ENCODE results near the gene AMPD1. TPM values are rescaled to one million over a fixed set of nuclear protein-coding genes. Genes with fewer than 3 reads are reported as not detected.

AMPD1 gene
- total and polyA plus RNA-seq, 10 of the 15 experiments (the other 5 are each of a cell fraction or from before 2014, with no cell fraction given): 0.12 to 0.30 (median 0.14) TPM; not detected in 7

DNA sequence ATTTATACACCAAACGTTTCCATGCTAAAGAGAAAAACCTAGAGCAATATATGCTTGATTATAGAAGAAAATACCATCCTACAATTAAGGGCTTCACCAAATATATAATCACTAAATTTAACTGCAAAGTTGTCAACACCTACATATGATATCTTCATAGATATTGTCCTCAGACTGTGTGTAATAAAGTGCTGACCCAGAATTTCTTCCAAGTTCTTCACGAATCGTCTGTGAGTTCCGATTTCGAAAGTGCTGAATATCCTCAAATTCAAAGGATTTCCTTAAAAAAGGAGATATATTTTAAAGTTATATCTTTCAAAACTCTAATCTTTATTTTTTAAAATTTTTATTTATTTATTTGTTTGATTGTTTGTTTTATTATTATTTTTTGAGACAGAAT, 72.0 kb downstream of the AMPD1 start:
- H3K9me3 ChIP-seq (replicated peaks; ENCODE audit: control insufficient read depth, insufficient read depth, low read length): no peaks in the 10 kb centered on the region
- H3K27ac ChIP-seq (ENCODE audit: control insufficient read depth, insufficient read depth): no peak overlapping the region
- no peaks in the 10 kb centered on the region for H4K20me1 ChIP-seq (ENCODE audit: control insufficient read depth, insufficient read depth)
- no peaks in the 10 kb centered on the region for H3K79me2 ChIP-seq (ENCODE audit: control insufficient read depth, insufficient read depth, low read length)
- no peak for FAIRE-seq
- H3K36me3 ChIP-seq (ENCODE audit: control insufficient read depth in 2 of 2, insufficient read depth in 2 of 2, low read length in 1 of 2): no peaks in the 10 kb centered on the region
- WGBS (ENCODE audit: insufficient coverage, insufficient replicate concordance, low lambda C conversion rate, missing lambda C conversion rate): 79% methylated on average over 5 of the region's 5 CpGs
- H3K4me3 ChIP-seq: no peak overlapping the region
- no peak overlapping the region for H3K9ac ChIP-seq (ENCODE audit: control insufficient read depth, insufficient read depth, low read length)
- no TSS peak for BruUV-seq (replicated peaks)
- CTCF ChIA-PET: interaction anchor here (1.1 kb wide), 1 partner anchor 23 kb away, joined by 3 read pairs; no protein-coding TSS in a partner anchor
- ATAC-seq: no peak
- intact Hi-C loops (cut with micrococcal nuclease; ENCODE audit: unreplicated experiment) (no loop called here), in situ Hi-C loops (cut with MboI) (no loop called here)
- no peaks in the 10 kb centered on the region; a peak in 1 of 4 replicates for H3K27me3 ChIP-seq (replicated peaks in 1 of 2; ENCODE audit: control insufficient read depth in 2 of 2, insufficient read depth in 2 of 2, low read length in 1 of 2)
- SMC1A ChIA-PET (ENCODE audit: uncharacterized antibody, unreplicated experiment): no interaction called here
- DNase-seq (ENCODE audit: low read depth, low spot score): no peak
- no peak overlapping the region for H3K4me2 ChIP-seq (ENCODE audit: control insufficient read depth, insufficient read depth)
- H2AFZ ChIP-seq (ENCODE audit: control insufficient read depth, low read depth, low read length): no peak overlapping the region
- TF ChIP-seq CHD2 (IDR thresholded peaks at IDR 0.05; ENCODE audit: borderline replicate concordance, low read depth, low read length) (no peak), RBBP5 (conservative IDR thresholded peaks at IDR 0.05) (no peak), YY1 (IDR thresholded peaks at IDR 0.05; ENCODE audit: low read depth, low read length) (no peak), ZNF274 (IDR thresholded peaks at IDR 0.05; ENCODE audit: insufficient read depth, insufficient read length) (no peak)
- H3K4me1 ChIP-seq (ENCODE audit: control insufficient read depth, insufficient read depth, low read length): no peaks in the 10 kb centered on the region
- POLR2A ChIA-PET: no interaction called here
- RAD21 ChIA-PET (ENCODE audit: unreplicated experiment): no interaction called here

Small RNA genes lying within 50 kb of the gene (small RNA-seq; reads per million reads assigned to genes)
- gene RN7SL432P: not detected
- gene RNY1P13: not detected

Other genes with a start within 250 kb of the AMPD1 start
- gene TRIM33, start 184.3 kb downstream of the AMPD1 start, total RNA-seq (2014; rRNA removed): 27.7 and 40.3 TPM in 2 replicates
- gene TRIM33, start 184.3 kb downstream of the AMPD1 start, total RNA-seq (2014; rRNA removed; fragmentation: Illumina TruSeq; extraction: Trizol): 28.2 and 36.1 TPM in 2 replicates
- gene TRIM33, start 184.3 kb downstream of the AMPD1 start, total RNA-seq (2021): 24.9 and 28.7 TPM in 2 replicates
- gene TRIM33, start 184.3 kb downstream of the AMPD1 start, polyA plus RNA-seq (2011; rRNA removed): 32.7 and 35.6 TPM in 2 replicates
- gene TRIM33, start 184.3 kb downstream of the AMPD1 start, polyA plus RNA-seq (2014; fragmentation: Illumina TruSeq; extraction: Trizol): 27.3 and 36.5 TPM in 2 replicates
- gene TRIM33, start 184.3 kb downstream of the AMPD1 start, polyA plus RNA-seq (2014; fragmentation: Nextera tagmentation; extraction: Ambion mirVana): 10 to 100 TPM in 1 of 2 experiments, 1 to 10 TPM in 1; 9.0 to 10.6 TPM
- 16.8 and 23.4 TPM in 2 replicates for gene TRIM33, start 184.3 kb downstream of the AMPD1 start, polyA plus RNA-seq (2014; rRNA removed)
- gene TRIM33, start 184.3 kb downstream of the AMPD1 start, polyA plus RNA-seq (2016; fragmentation: Nextera tagmentation; extraction: Ambion mirVana): 10 to 100 TPM; 12.8 to 16.6 TPM
- 37.3 and 41.8 TPM in 2 replicates for gene BCAS2, start 113.9 kb downstream of the AMPD1 start, total RNA-seq (2014; rRNA removed)
- 58.3 and 60.2 TPM in 2 replicates for gene BCAS2, start 113.9 kb downstream of the AMPD1 start, total RNA-seq (2014; rRNA removed; fragmentation: Illumina TruSeq; extraction: Trizol)
- 35.5 and 38.7 TPM in 2 replicates for gene BCAS2, start 113.9 kb downstream of the AMPD1 start, total RNA-seq (2021)
- 49.1 and 88.5 TPM in 2 replicates for gene BCAS2, start 113.9 kb downstream of the AMPD1 start, polyA plus RNA-seq (2011; rRNA removed)
- gene BCAS2, start 113.9 kb downstream of the AMPD1 start, polyA plus RNA-seq (2014; fragmentation: Illumina TruSeq; extraction: Trizol): 61.2 and 77.9 TPM in 2 replicates
- gene BCAS2, start 113.9 kb downstream of the AMPD1 start, polyA plus RNA-seq (2014; fragmentation: Nextera tagmentation; extraction: Ambion mirVana): 100 to 1,000 TPM; 121 to 129 TPM
- 39.6 and 45.1 TPM in 2 replicates for gene BCAS2, start 113.9 kb downstream of the AMPD1 start, polyA plus RNA-seq (2014; rRNA removed)
- 100 to 1,000 TPM in 1 of 2 experiments, 10 to 100 TPM in 1; 99.6 to 105 TPM for gene BCAS2, start 113.9 kb downstream of the AMPD1 start, polyA plus RNA-seq (2016; fragmentation: Nextera tagmentation; extraction: Ambion mirVana)
- gene DENND2C, start 25.5 kb downstream of the AMPD1 start, total RNA-seq (2014; rRNA removed): 0.06 TPM in 1 of 2 replicates, not detected in the other
- 0.04 and 0.09 TPM in 2 replicates for gene DENND2C, start 25.5 kb downstream of the AMPD1 start, total RNA-seq (2014; rRNA removed; fragmentation: Illumina TruSeq; extraction: Trizol)
- gene DENND2C, start 25.5 kb downstream of the AMPD1 start, total RNA-seq (2021): 0.08 TPM in 1 of 2 replicates, not detected in the other
- 0.01 and 0.09 TPM in 2 replicates for gene DENND2C, start 25.5 kb downstream of the AMPD1 start, polyA plus RNA-seq (2011; rRNA removed)
- gene DENND2C, start 25.5 kb downstream of the AMPD1 start, polyA plus RNA-seq (2014; fragmentation: Illumina TruSeq; extraction: Trizol): 0.08 and 0.10 TPM in 2 replicates
- gene DENND2C, start 25.5 kb downstream of the AMPD1 start, polyA plus RNA-seq (2014; fragmentation: Nextera tagmentation; extraction: Ambion mirVana): not detected
- 0.03 and 0.06 TPM in 2 replicates for gene DENND2C, start 25.5 kb downstream of the AMPD1 start, polyA plus RNA-seq (2014; rRNA removed)
- gene DENND2C, start 25.5 kb downstream of the AMPD1 start, polyA plus RNA-seq (2016; fragmentation: Nextera tagmentation; extraction: Ambion mirVana): under 1 TPM in 1 of 2 experiments, not detected in 1; 0.07 TPM
- gene NRAS, start 21.2 kb upstream of the AMPD1 start, total RNA-seq (2014; rRNA removed): 65.7 and 81.7 TPM in 2 replicates
- gene NRAS, start 21.2 kb upstream of the AMPD1 start, total RNA-seq (2014; rRNA removed; fragmentation: Illumina TruSeq; extraction: Trizol): 71.3 and 72.0 TPM in 2 replicates
- gene NRAS, start 21.2 kb upstream of the AMPD1 start, total RNA-seq (2021): 48.6 and 49.9 TPM in 2 replicates
- gene NRAS, start 21.2 kb upstream of the AMPD1 start, polyA plus RNA-seq (2011; rRNA removed): 73.2 and 110 TPM in 2 replicates
- gene NRAS, start 21.2 kb upstream of the AMPD1 start, polyA plus RNA-seq (2014; fragmentation: Illumina TruSeq; extraction: Trizol): 67.0 and 91.3 TPM in 2 replicates
- gene NRAS, start 21.2 kb upstream of the AMPD1 start, polyA plus RNA-seq (2014; fragmentation: Nextera tagmentation; extraction: Ambion mirVana): 10 to 100 TPM; 31.7 to 33.0 TPM
- 31.6 and 36.7 TPM in 2 replicates for gene NRAS, start 21.2 kb upstream of the AMPD1 start, polyA plus RNA-seq (2014; rRNA removed)
- 10 to 100 TPM; 66.7 to 68.1 TPM for gene NRAS, start 21.2 kb upstream of the AMPD1 start, polyA plus RNA-seq (2016; fragmentation: Nextera tagmentation; extraction: Ambion mirVana)
- gene CSDE1, start 62.4 kb upstream of the AMPD1 start, total RNA-seq (2014; rRNA removed): 263 and 310 TPM in 2 replicates
- gene CSDE1, start 62.4 kb upstream of the AMPD1 start, total RNA-seq (2014; rRNA removed; fragmentation: Illumina TruSeq; extraction: Trizol): 390 and 393 TPM in 2 replicates
- gene CSDE1, start 62.4 kb upstream of the AMPD1 start, total RNA-seq (2021): 389 and 404 TPM in 2 replicates
- 294 and 451 TPM in 2 replicates for gene CSDE1, start 62.4 kb upstream of the AMPD1 start, polyA plus RNA-seq (2011; rRNA removed)
- 321 and 392 TPM in 2 replicates for gene CSDE1, start 62.4 kb upstream of the AMPD1 start, polyA plus RNA-seq (2014; fragmentation: Illumina TruSeq; extraction: Trizol)
- 100 to 1,000 TPM; 130 to 143 TPM for gene CSDE1, start 62.4 kb upstream of the AMPD1 start, polyA plus RNA-seq (2014; fragmentation: Nextera tagmentation; extraction: Ambion mirVana)
- 160 and 185 TPM in 2 replicates for gene CSDE1, start 62.4 kb upstream of the AMPD1 start, polyA plus RNA-seq (2014; rRNA removed)
- gene CSDE1, start 62.4 kb upstream of the AMPD1 start, polyA plus RNA-seq (2016; fragmentation: Nextera tagmentation; extraction: Ambion mirVana): 100 to 1,000 TPM; 226 to 229 TPM
- gene SIKE1, start 85.1 kb upstream of the AMPD1 start, total RNA-seq (2014; rRNA removed): 67.0 and 71.3 TPM in 2 replicates
- 34.3 and 35.6 TPM in 2 replicates for gene SIKE1, start 85.1 kb upstream of the AMPD1 start, total RNA-seq (2014; rRNA removed; fragmentation: Illumina TruSeq; extraction: Trizol)
- gene SIKE1, start 85.1 kb upstream of the AMPD1 start, total RNA-seq (2021): 43.3 and 45.1 TPM in 2 replicates
- gene SIKE1, start 85.1 kb upstream of the AMPD1 start, polyA plus RNA-seq (2011; rRNA removed): 47.7 and 78.7 TPM in 2 replicates
- 23.3 and 27.7 TPM in 2 replicates for gene SIKE1, start 85.1 kb upstream of the AMPD1 start, polyA plus RNA-seq (2014; fragmentation: Illumina TruSeq; extraction: Trizol)
- 10 to 100 TPM; 10.4 to 12.8 TPM for gene SIKE1, start 85.1 kb upstream of the AMPD1 start, polyA plus RNA-seq (2014; fragmentation: Nextera tagmentation; extraction: Ambion mirVana)
- 51.6 and 55.3 TPM in 2 replicates for gene SIKE1, start 85.1 kb upstream of the AMPD1 start, polyA plus RNA-seq (2014; rRNA removed)
- gene SIKE1, start 85.1 kb upstream of the AMPD1 start, polyA plus RNA-seq (2016; fragmentation: Nextera tagmentation; extraction: Ambion mirVana): 10 to 100 TPM; 59.0 to 60.3 TPM
- gene SYCP1, start 159.3 kb upstream of the AMPD1 start, total RNA-seq (2014; rRNA removed): not detected in 2 replicates
- gene SYCP1, start 159.3 kb upstream of the AMPD1 start, total RNA-seq (2014; rRNA removed; fragmentation: Illumina TruSeq; extraction: Trizol): not detected in 2 replicates
- gene SYCP1, start 159.3 kb upstream of the AMPD1 start, total RNA-seq (2021): not detected in 2 replicates
- gene SYCP1, start 159.3 kb upstream of the AMPD1 start, polyA plus RNA-seq (2011; rRNA removed): not detected in 2 replicates
- not detected in 2 replicates for gene SYCP1, start 159.3 kb upstream of the AMPD1 start, polyA plus RNA-seq (2014; fragmentation: Illumina TruSeq; extraction: Trizol)
- gene SYCP1, start 159.3 kb upstream of the AMPD1 start, polyA plus RNA-seq (2014; fragmentation: Nextera tagmentation; extraction: Ambion mirVana): not detected
- gene SYCP1, start 159.3 kb upstream of the AMPD1 start, polyA plus RNA-seq (2014; rRNA removed): not detected in 2 replicates
- not detected for gene SYCP1, start 159.3 kb upstream of the AMPD1 start, polyA plus RNA-seq (2016; fragmentation: Nextera tagmentation; extraction: Ambion mirVana)

Data from GM12878 (cell line).